Germinal center (tissue), 1 donor: ENCODE data around the gene FOXN3.

ENCODE experiments used
- DNase-seq: peaks from one replicate; pipeline ENCODE4 v3.0.0; 2012; ENCODE audit warnings: mixed read lengths, low spot score

FOXN3 gene

GRCh38 chr14:89430391-89431236 is 13.6 kb upstream of the FOXN3 start:
- DNase-seq, result peak; percentile 92

GRCh38 chr14:89429199-89430181 is 12.5 kb upstream of the FOXN3 start:
- no peak for DNase-seq

- DNase-seq, result no peak
These were observed 11.6 kb upstream of the FOXN3 start for GRCh38 chr14:89428546-89429198.

- DNase-seq, result no peak
These were observed 11.1 kb upstream of the FOXN3 start for GRCh38 chr14:89428173-89428523.

- DNase-seq, result no peak
These were observed 10.6 kb upstream of the FOXN3 start for GRCh38 chr14:89427426-89428172.

- DNase-seq, result no peak
These were observed 8.9 kb upstream of the FOXN3 start for GRCh38 chr14:89425931-89426330.

- no peak for DNase-seq
These were observed 7.2 kb upstream of the FOXN3 start for GRCh38 chr14:89424241-89424640.

GRCh38 chr14:89422952-89423345 is 5.9 kb upstream of the FOXN3 start:
- no peak for DNase-seq

GRCh38 chr14:89422181-89422951 is 5.3 kb upstream of the FOXN3 start:
- DNase-seq, result no peak

- no peak for DNase-seq
These were observed 3.5 kb upstream of the FOXN3 start for GRCh38 chr14:89420502-89420901.

- DNase-seq, result no peak
These were observed 3.0 kb upstream of the FOXN3 start for GRCh38 chr14:89419973-89420482.

- DNase-seq, result no peak
These were observed 1.9 kb upstream of the FOXN3 start for GRCh38 chr14:89418976-89419375.

GRCh38 chr14:89418452-89418851 is 1.4 kb upstream of the FOXN3 start:
- no peak for DNase-seq

GRCh38 chr14:89417465-89418225 is 612 bp upstream of the FOXN3 start:
- DNase-seq, result peak; percentile 56

- peak; percentile 99 for DNase-seq
These were observed 734 bp downstream of the FOXN3 start for GRCh38 chr14:89416002-89416995.

GRCh38 chr14:89415159-89415558 is 1.9 kb downstream of the FOXN3 start:
- no peak for DNase-seq

GRCh38 chr14:89411976-89412375 is 5.1 kb downstream of the FOXN3 start:
- DNase-seq, result no peak

GRCh38 chr14:89409961-89410360 is 7.1 kb downstream of the FOXN3 start:
- no peak for DNase-seq
